Gastroesophageal sphincter (tissue), 4 donors: ENCODE measurements around the gene FMO1. TPM values are rescaled to one million over a fixed set of nuclear protein-coding genes. Genes with fewer than 3 reads are reported as not detected.
A peak's percentile ranks its signal among the peaks of the same experiment; 100 is the strongest.

Experiments used
- ATAC-seq: fragments of 150-250 bp; one replicate; pipeline ENCODE4 v1.9.1; 2016; ENCODE audit warnings: mild to moderate bottlenecking, moderate library complexity
- H3K27ac ChIP-seq, 4 donors: fragments of 200-600 bp; sonication (generic) in 3 of 4; 1 replicate in 3 of 4; 2 replicates in 1 of 4; pipeline ENCODE4 v1.5.1; 2016 to 2019
- H3K27me3 ChIP-seq: fragments of 200-600 bp; sonication (generic); one replicate; pipeline ENCODE4 v1.5.1; 2019
- H3K36me3 ChIP-seq, 2 donors: fragments of 200-600 bp; sonication (generic); one replicate each; pipeline ENCODE4 v1.5.1; 2019; ENCODE audit warnings: control low read depth in 1 of 2
- H3K4me1 ChIP-seq, 3 donors: fragments of 200-600 bp; sonication (generic); 1 replicate in 2 of 3; 2 replicates in 1 of 3; pipeline ENCODE4 v1.5.1; 2016 to 2019; ENCODE audit warnings: control low read depth in 2 of 3
- H3K4me3 ChIP-seq, 2 donors: fragments of 200-600 bp; sonication (generic); one replicate each; pipeline ENCODE4 v1.5.1; 2019; ENCODE audit warnings: mild to moderate bottlenecking in 1 of 2, moderate library complexity in 1 of 2
- H3K9me3 ChIP-seq, 3 donors: fragments of 200-600 bp; sonication (generic); one replicate each; pipeline ENCODE4 v1.5.1; 2017 to 2019; ENCODE audit warnings: control low read depth in 2 of 3
- CTCF ChIP-seq, 4 experiments: fragments of 200-600 bp in 2 of 4; fragments of 450-650 bp in 2 of 4; sonication (generic) in 1 of 4; IDR thresholded peaks; one replicate each; pipeline ENCODE4 v1.5.1; 2017 to 2019; ENCODE audit warnings: antibody characterized with exemption in 4 of 4, mild to moderate bottlenecking in 2 of 4, moderate library complexity in 2 of 4
- EP300 ChIP-seq: sonication (generic); formaldehyde crosslinking; IDR thresholded peaks from one replicate; pipeline ENCODE4 v1.6.1; 2017; ENCODE audit warnings: antibody characterized with exemption, mild to moderate bottlenecking
- POLR2A ChIP-seq, 2 donors: fragments of 450-650 bp; IDR thresholded peaks; one replicate each; pipeline ENCODE4 v1.6.1; 2017; ENCODE audit warnings: antibody characterized with exemption in 2 of 2, mild to moderate bottlenecking in 2 of 2, moderate library complexity in 1 of 2
- POLR2AphosphoS5 ChIP-seq: sonication (generic); formaldehyde crosslinking; IDR thresholded peaks from one replicate; pipeline ENCODE4 v1.6.1; 2017; ENCODE audit warnings: antibody characterized with exemption
- WGBS, 2 donors: methylation state at CpG; one replicate each; pipeline ENCODE4 v1.1.5; 2018; ENCODE audit warnings: low coverage in 1 of 2; 5-methylcytosine and 5-hydroxymethylcytosine counted together
- total RNA-seq, 4 donors: library from RNA; depleted of rRNA; stranded (reverse); fragments of >200 nt; gene quantifications; one replicate each; pipeline ENCODE4 v1.1.0, GENCODE V29; 2016

FMO1 gene
- under 1 TPM in 2 of 4 donors, not detected in 2; 0.12 to 0.81 TPM for total RNA-seq

GRCh38 chr1:171248302-171248701 is at the start of gene FMO1:
TSS of gene FMO1 (plus strand) at chr1:171248494. CDS start at chr1:171258088, 9,594 bp downstream.
- Histone ChIP-seq H3K36me3 (no peaks in the 10 kb centered on the region), H3K27me3 (peaks cover 23% of the 10 kb centered on the region), H3K4me3 (no peak within 1 kb of the TSS), H3K27ac (no peak within 1 kb of the TSS), H3K4me1 (peaks cover 0 to 11% (median 0%) of the 10 kb centered on the region in 3 donors), H3K9me3 (no peaks in the 10 kb centered on the region)
- WGBS, 2 donors: 54 to 70% methylated on average over 4 of the region's 4 CpGs
- ATAC-seq: no peak
- TF ChIP-seq POLR2A (IDR thresholded peaks at IDR 0.05) (no peak), POLR2AphosphoS5 (no peak), CTCF (IDR thresholded peaks at IDR 0.05) (no peak), EP300 (no peak)

- TF ChIP-seq POLR2AphosphoS5 (no peak), EP300 (no peak), POLR2A (IDR thresholded peaks at IDR 0.05) (no peak), CTCF (IDR thresholded peaks at IDR 0.05) (no peak)
- H3K9me3 ChIP-seq: no peaks in the 10 kb centered on the region
- 77 to 87% methylated on average over 5 of the region's 5 CpGs for WGBS, 2 donors
- no peaks in the 10 kb centered on the region for H3K4me1 ChIP-seq
- H3K27me3 ChIP-seq: no peaks in the 10 kb centered on the region
- H3K27ac ChIP-seq: no peak overlapping the region
- H3K4me3 ChIP-seq: no peak overlapping the region
- ATAC-seq: no peak
- H3K36me3 ChIP-seq: peaks cover 0 to 29% of the 10 kb centered on the region in 2 donors
Measured at GRCh38 chr1:171204296-171204695, 44.0 kb upstream of the FMO1 start.

DNA sequence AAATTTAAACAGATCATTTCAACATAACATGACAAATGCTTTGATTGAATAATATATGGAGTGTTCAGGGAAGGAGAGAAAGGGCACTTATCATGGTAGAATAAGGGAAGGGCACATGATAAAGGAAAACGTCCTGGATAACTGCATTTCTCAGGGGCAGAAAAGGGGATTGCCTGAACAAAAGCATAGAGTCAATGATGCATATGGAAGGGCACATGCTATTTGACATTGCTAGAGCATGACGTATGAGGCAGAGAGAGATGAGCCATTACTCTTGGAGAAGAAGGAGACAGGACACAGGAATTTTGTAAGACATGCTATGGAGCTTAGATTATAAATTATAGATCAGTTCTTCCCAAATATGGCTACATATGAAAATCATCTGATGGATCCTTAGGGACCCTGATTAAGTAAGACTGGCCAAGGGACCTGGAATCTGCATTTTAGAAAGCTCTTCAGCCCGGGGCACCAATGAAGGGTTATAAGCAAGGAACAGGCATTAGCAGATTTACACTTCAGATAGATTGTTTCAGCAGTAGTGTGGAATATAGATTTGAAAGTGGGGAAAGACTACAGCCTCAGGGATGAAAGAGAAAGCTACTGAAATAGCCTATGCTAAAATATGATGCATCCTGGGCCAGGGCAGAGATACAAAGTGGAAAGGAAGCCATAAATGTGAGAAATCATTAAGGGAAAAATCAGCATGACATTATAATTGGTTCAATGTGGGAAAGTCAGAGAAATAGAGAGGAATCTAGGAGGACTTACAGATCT is 41.9 kb upstream of the FMO1 start:
- H3K27me3 ChIP-seq: no peaks in the 10 kb centered on the region
- no peak for ATAC-seq
- TF ChIP-seq CTCF (IDR thresholded peaks at IDR 0.05) (no peak), EP300 (no peak), POLR2AphosphoS5 (no peak), POLR2A (IDR thresholded peaks at IDR 0.05) (no peak)
- 33 to 67% methylated on average over 2 to 3 of the region's 3 CpGs for WGBS, 2 donors
- H3K4me1 ChIP-seq: no peaks in the 10 kb centered on the region
- peaks cover 0 to 9% of the 10 kb centered on the region in 2 donors for H3K36me3 ChIP-seq
- no peak overlapping the region for H3K4me3 ChIP-seq
- no peaks in the 10 kb centered on the region for H3K9me3 ChIP-seq
- no peak overlapping the region for H3K27ac ChIP-seq

GRCh38 chr1:171206978-171207355 is 41.3 kb upstream of the FMO1 start:
- peak; percentile 88 for ATAC-seq
- 90 to 100% methylated on average over 1 of the region's 1 CpG for WGBS, 2 donors
- Histone ChIP-seq H3K36me3 (peaks cover 0 to 4% of the 10 kb centered on the region in 2 donors), H3K27ac (no peak overlapping the region), H3K4me3 (no peak overlapping the region), H3K4me1 (no peaks in the 10 kb centered on the region), H3K9me3 (no peaks in the 10 kb centered on the region), H3K27me3 (no peaks in the 10 kb centered on the region)
- TF ChIP-seq POLR2AphosphoS5 (no peak), CTCF (IDR thresholded peaks at IDR 0.05) (no peak), POLR2A (IDR thresholded peaks at IDR 0.05) (no peak), EP300 (no peak)

DNA sequence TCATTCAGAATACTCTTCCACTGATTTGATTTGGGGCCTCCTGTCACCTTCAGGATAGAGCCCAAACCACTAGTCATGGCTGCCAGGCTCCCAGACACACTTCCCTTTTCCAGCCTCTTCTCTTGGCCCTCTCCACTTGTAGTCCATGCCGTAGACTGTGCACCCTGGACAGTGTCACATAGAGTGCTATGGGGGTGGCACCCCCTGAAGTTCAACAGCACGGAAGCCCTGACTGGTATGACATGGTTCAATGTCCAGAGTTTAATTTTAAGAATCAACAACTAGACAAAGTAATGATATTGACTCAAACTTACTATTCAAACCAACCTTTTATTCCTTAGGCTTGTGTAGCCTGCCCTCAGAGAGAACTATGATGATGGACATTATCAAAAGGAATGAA is 40.9 kb upstream of the FMO1 start:
- no peak overlapping the region for H3K27ac ChIP-seq
- no peaks in the 10 kb centered on the region for H3K27me3 ChIP-seq
- TF ChIP-seq POLR2A (IDR thresholded peaks at IDR 0.05): no peak
- TF ChIP-seq EP300: no peak
- no peak for TF ChIP-seq POLR2AphosphoS5
- TF ChIP-seq CTCF (IDR thresholded peaks at IDR 0.05): no peak
- H3K9me3 ChIP-seq: no peaks in the 10 kb centered on the region
- 71 to 83% methylated on average over 2 of the region's 2 CpGs for WGBS, 2 donors
- no peak for ATAC-seq
- no peaks in the 10 kb centered on the region for H3K4me1 ChIP-seq
- H3K4me3 ChIP-seq: no peak overlapping the region
- H3K36me3 ChIP-seq: peaks cover 0 to 4% of the 10 kb centered on the region in 2 donors
